HG03432 (cell line): Measurements from ENCODE around the gene P2RY6.
A peak's percentile ranks its signal among the peaks of the same experiment; 100 is the strongest.

Source experiments
- ATAC-seq: cut with Tn5 transposase; IDR thresholded peaks from one replicate; pipeline ENCODE4 v1.9.1; 2021; ENCODE audit warnings: mild to moderate bottlenecking, moderate library complexity; ENCODE audit not compliant: unreplicated experiment

Gene P2RY6

GRCh38 chr11:73236854-73237253, 35.3 kb upstream of the P2RY6 start:
- no peak for ATAC-seq

- no peak for ATAC-seq
Measured at GRCh38 chr11:73237471-73238290, 34.5 kb upstream of the P2RY6 start.

GRCh38 chr11:73239111-73239521, 33.0 kb upstream of the P2RY6 start:
- no peak for ATAC-seq

DNA sequence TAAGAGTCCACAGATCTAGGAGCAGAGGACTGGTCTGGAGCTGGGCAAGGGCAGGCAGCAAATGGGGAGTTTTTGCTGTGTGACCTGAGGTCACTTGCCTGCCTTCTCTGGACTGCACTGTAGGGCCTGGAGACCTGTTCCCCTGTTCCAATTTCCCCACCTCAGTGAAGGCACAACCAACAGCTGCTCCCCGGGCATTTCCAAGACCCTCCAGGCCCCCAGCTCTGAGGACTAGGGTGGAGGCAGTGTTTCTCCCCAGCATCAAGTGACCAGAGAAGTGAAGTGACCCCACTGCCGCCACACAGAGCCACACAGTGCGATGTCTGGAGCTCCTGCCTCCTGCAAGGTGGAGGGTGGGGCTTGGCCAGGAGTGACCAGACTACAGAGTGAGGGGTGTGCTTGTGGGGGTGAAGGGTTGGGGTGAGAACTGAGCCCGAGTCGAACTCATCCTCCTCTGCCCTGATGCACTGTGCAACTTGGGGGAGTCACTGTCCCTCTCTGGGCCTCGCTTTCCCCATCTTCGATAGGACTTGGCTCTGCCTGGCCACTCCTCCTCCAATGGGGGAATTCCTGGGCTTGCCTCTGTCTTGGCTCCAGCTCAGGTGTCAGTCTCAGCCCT, 32.5 kb upstream of the P2RY6 start:
- no peak for ATAC-seq

DNA sequence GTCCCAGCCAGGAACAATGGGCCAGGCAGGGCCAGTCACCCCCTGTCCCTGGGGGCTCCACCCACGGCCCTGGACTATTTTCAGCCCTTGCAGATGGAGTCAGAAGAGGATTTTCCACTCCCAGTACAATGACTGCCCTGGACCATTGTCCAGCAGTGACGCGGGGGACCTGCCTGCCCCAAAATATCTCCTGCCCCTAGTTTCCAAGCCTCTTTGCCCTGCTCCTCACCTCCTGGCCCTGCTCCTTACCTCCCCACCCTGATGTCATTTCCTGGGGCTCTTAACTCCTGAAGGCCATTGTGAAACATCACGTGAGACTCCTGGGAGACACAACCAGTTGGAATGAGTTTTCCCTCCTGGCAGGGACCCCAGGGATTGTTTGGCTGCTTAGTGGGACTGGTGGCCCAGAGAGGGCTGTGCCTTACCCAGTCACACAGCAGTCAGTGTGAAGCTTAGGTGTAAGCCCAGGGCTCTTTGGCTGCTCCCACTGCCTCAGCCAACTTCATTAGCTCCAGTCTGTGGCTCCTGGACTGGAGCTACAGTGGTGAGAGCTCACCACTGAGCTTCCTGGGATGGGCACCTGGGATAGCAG, 31.9 kb upstream of the P2RY6 start:
- no peak for ATAC-seq

GRCh38 chr11:73241300-73241699, 30.8 kb upstream of the P2RY6 start:
- ATAC-seq = no peak

GRCh38 chr11:73242251-73243092, 29.7 kb upstream of the P2RY6 start:
- peak; percentile 81 for ATAC-seq

- no peak for ATAC-seq
Measured at GRCh38 chr11:73243093-73243485, 29.0 kb upstream of the P2RY6 start.

GRCh38 chr11:73244589-73245240, 27.4 kb upstream of the P2RY6 start:
- ATAC-seq = no peak

GRCh38 chr11:73245461-73245860, 26.7 kb upstream of the P2RY6 start:
- ATAC-seq = no peak

- no peak for ATAC-seq
Measured at GRCh38 chr11:73246303-73246702, 25.8 kb upstream of the P2RY6 start.

DNA sequence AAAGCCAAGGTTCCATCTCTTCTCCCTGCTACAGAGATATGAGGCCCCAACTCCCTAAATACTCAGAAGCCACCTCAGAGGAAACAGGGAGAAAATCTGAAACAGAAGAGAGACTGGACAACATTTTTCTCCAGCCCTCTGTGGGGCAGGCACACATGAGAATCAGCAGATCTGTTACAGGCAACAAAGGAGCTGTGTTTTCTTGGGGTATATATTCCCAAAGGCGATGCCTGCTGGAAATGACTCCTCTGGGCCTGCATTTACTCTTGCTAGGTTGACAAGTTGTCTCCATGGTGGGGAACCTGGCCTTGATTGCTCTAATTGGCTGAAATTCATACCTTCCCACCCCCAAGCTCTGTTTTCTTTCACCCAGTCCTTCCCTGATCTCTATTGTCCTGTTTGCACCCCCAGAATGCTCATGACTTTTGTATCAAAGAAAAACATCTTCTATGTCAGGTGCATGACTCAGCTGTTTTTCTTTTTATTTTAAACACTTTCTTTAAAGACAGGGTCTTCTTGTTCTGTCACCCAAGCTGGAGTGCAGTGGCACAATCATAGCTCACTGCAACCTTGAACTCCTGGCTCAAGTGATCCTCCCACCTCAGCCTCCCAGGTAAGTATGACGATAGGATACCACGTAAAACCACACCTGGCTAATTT, 23.5 kb upstream of the P2RY6 start:
- no peak for ATAC-seq

GRCh38 chr11:73249304-73249703, 22.8 kb upstream of the P2RY6 start:
- ATAC-seq = no peak

GRCh38 chr11:73249853-73250783, 22.0 kb upstream of the P2RY6 start:
- ATAC-seq = no peak

DNA sequence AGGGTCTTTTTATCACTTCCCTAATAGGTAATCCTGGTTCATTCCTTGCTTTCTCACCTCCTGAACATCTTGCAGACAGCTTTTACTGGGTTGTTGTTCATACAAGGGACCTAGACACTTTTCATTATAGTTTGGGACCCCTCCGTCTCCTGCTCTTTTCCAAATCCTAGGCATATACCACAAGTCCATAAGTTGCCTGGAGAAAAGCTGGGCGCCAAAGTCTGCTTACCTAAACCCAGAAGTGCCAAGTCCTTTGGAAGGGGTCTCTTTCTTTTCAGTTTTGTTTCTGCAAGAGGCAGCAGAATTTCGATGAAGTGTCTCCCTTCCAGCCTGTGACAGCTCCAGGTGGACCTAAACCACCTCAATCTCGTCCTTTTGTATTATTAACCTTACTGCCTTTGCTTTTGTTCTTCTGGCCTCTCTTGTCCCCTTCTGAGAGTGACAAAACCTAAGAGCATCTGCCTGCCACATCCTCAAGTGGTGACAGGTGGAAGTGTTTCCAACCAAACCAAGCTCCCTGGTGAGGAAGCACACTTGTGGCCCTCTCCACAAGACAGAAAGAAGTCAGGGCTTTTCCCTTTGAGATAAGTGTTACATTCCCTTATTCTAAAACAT, 19.5 kb upstream of the P2RY6 start:
- ATAC-seq = no peak

DNA sequence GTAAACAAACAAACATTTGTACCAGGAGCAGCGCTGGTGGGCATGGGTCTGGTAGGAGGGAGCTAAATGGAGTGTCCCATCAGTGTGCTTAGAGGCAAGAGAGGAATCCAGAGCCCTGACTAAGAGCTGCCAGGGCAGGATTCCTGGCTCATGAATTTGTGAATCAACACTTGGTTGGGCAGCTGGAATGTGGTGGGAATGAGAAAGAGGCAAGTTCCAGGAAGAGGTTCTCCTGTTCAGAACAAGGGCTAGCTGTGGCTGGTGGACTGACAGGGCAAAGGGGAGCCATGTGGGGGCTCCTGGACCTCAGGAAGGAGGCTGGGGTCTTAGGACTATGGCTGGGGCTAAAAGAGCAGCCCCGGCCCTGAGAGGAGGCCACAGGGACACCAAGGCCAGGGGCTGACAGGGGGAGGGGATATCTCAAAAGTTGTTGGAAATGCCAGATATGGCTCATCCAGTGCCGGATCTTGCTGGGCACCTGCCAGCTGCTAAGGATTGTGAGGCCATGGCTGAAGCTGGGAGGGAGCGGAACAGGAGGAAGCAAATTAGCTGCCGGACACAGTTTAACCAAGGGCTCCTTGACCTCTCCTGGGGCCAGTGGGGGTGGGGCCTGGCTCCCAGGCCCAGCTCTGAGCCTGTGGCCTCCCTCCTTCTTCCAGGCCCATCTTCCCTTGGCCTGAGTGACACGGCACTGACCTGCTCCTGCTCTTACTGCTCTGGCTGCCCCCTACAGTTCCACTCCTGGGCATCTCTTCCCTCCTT, 14.6 kb upstream of the P2RY6 start:
- ATAC-seq = no peak

GRCh38 chr11:73258104-73259035, 13.8 kb upstream of the P2RY6 start:
- no peak for ATAC-seq
